ENCODE results near the gene ATP10A.

GRCh38 chr15:25850154-25851111, 12.7 kb downstream of the ATP10A start:
- TF ChIP-seq CTCF (IDR thresholded peaks at IDR 0.05) (no peak), POLR2A (IDR thresholded peaks at IDR 0.05) (no peak), POLR2AphosphoS5 (IDR thresholded peaks at IDR 0.05) (peak in 2 of 3 donors; percentile 22 to 53)
